Activated CD4-positive, alpha-beta T cell treated with anti-CD3 and anti-CD28 coated beads for 1 hour (primary cell): ENCODE measurements around the gene SLC39A10.
"Not testable (repeated sequence)": the region's sequence is repeated elsewhere in the genome, so short reads cannot be mapped to it uniquely, and the experiment has no call there.

Source experiments
- DNase-seq: peaks from one replicate; pipeline ENCODE4 v3.0.0-alpha.2; 2020

SLC39A10 gene

GRCh38 chr2:195674491-195675221, 17.6 kb downstream of the SLC39A10 start:
- DNase-seq: no peak

- no peak for DNase-seq
Measured at GRCh38 chr2:195675783-195676427, 18.9 kb downstream of the SLC39A10 start.

GRCh38 chr2:195677290-195677689, 20.3 kb downstream of the SLC39A10 start:
- DNase-seq: no peak

- no peak for DNase-seq
Measured at GRCh38 chr2:195677884-195678283, 20.9 kb downstream of the SLC39A10 start.

- DNase-seq: no peak
Measured at GRCh38 chr2:195682077-195682476, 25.1 kb downstream of the SLC39A10 start.

GRCh38 chr2:195683174-195683573, 26.1 kb downstream of the SLC39A10 start:
- no peak for DNase-seq

GRCh38 chr2:195686564-195686963, 29.5 kb downstream of the SLC39A10 start:
- no peak for DNase-seq

GRCh38 chr2:195687320-195688086, 30.5 kb downstream of the SLC39A10 start:
- no peak for DNase-seq

GRCh38 chr2:195692531-195692930, 35.5 kb downstream of the SLC39A10 start:
- not testable (repeated sequence) for DNase-seq

GRCh38 chr2:195694553-195694952, 37.5 kb downstream of the SLC39A10 start:
- DNase-seq: no peak

GRCh38 chr2:195695002-195695631, 38.1 kb downstream of the SLC39A10 start:
- DNase-seq: no peak

GRCh38 chr2:195696012-195696411, 39.0 kb downstream of the SLC39A10 start:
- no peak for DNase-seq

GRCh38 chr2:195697681-195698220, 40.7 kb downstream of the SLC39A10 start:
- no peak for DNase-seq

GRCh38 chr2:195700480-195700879, 43.5 kb downstream of the SLC39A10 start:
- DNase-seq: no peak

GRCh38 chr2:195706161-195706900, 49.3 kb downstream of the SLC39A10 start:
- no peak for DNase-seq

- no peak for DNase-seq
Measured at GRCh38 chr2:195709901-195710806, 53.1 kb downstream of the SLC39A10 start.

- DNase-seq: no peak
Measured at GRCh38 chr2:195711478-195711877, 54.5 kb downstream of the SLC39A10 start.

- no peak for DNase-seq
Measured at GRCh38 chr2:195716466-195716865, 59.4 kb downstream of the SLC39A10 start.

- no peak for DNase-seq
Measured at GRCh38 chr2:195721042-195721441, 64.0 kb downstream of the SLC39A10 start.

GRCh38 chr2:195722075-195722474, 65.0 kb downstream of the SLC39A10 start:
- DNase-seq: no peak

GRCh38 chr2:195727106-195727505, 70.1 kb downstream of the SLC39A10 start:
- no peak for DNase-seq
